ENCODE data around the gene MUC21. TPM values are rescaled to one million over a fixed set of nuclear protein-coding genes. Genes with fewer than 3 reads are reported as not detected.

MUC21 gene
- total and polyA plus RNA-seq, 9 of the 15 experiments (the other 6 are each of a cell fraction or from before 2014, with no cell fraction given) = not detected

DNA sequence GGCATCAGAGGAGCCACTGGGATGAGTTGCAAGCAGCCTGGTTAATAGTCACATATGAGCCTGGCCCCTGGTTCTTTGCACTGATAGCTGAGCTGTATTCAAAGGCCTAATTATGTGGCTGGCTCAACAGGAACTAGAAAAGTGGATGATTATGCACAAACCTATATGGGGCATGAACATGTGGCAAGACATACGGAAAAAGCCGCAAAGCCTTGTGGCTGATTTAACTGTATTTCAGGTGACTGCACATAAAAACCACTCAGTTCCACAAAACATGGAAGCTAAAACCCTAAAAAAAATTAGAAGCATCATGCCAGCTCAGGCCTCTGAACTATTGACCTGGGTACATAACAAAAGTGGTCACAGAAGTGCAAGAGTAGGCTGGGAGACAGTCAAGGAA is 13.8 kb downstream of the MUC21 start:
- Histone ChIP-seq H3K36me3 (ENCODE audit: control insufficient read depth, insufficient read depth, low read length) (no peaks in the 10 kb centered on the region), H3K9ac (ENCODE audit: insufficient read depth in 1 of 2, low read depth in 2 of 2, low read length in 2 of 2) (no peak overlapping the region), H3K4me1 (replicated peaks in 1 of 2; ENCODE audit: control insufficient read depth in 2 of 2, insufficient read depth in 2 of 2, low read length in 2 of 2) (peaks cover 0 to 3% of the 10 kb centered on the region in 2 experiments; a peak in 1 of 5 replicates), H3K9me3 (replicated peaks; ENCODE audit: control insufficient read depth, insufficient read depth, low read depth, low read length) (no peaks in the 10 kb centered on the region), H3K9me1 (ENCODE audit: control insufficient read depth, insufficient read depth, low read length) (no peaks in the 10 kb centered on the region), H3K27me3 (ENCODE audit: control insufficient read depth in 2 of 2, insufficient read depth in 2 of 2, low read length in 2 of 2) (peaks cover 16 to 18% of the 10 kb centered on the region in 2 experiments; a peak in 4 of 5 replicates), H4K20me1 (replicated peaks; ENCODE audit: control insufficient read depth, insufficient read depth, low read length) (no peaks in the 10 kb centered on the region), H3K79me2 (ENCODE audit: control insufficient read depth, insufficient read depth, low read length) (no peaks in the 10 kb centered on the region), H3K27ac (ENCODE audit: extremely low read depth, low read depth, low read length) (no peak overlapping the region), H2AFZ (ENCODE audit: low read depth, low read length) (no peak overlapping the region), H3K4me3 (no peak overlapping the region), H3K4me2 (ENCODE audit: insufficient read depth, low read length) (no peak overlapping the region)
- DNase-seq (ENCODE audit: extremely low read depth in 1 of 4, low spot score in 3 of 4) (no peak), ATAC-seq (no peak), FAIRE-seq (no peak)
- BruUV-seq (replicated peaks) = no TSS peak
- ChIA-PET POLR2A (no interaction called here), CTCF (ENCODE audit: low intra/inter-chr PET ratio) (no interaction called here)
- intact Hi-C loops (cut with micrococcal nuclease) (no loop called here), in situ Hi-C loops (cut with MboI) (no loop called here)
- no peak for TF ChIP-seq MECOM (CRISPR knock-in tag; IDR thresholded peaks at IDR 0.05)
- no peak for TF ChIP-seq TCF7L2 (IDR thresholded peaks at IDR 0.05; ENCODE audit: low read depth, low read length)
- TF ChIP-seq, protein P1, sequence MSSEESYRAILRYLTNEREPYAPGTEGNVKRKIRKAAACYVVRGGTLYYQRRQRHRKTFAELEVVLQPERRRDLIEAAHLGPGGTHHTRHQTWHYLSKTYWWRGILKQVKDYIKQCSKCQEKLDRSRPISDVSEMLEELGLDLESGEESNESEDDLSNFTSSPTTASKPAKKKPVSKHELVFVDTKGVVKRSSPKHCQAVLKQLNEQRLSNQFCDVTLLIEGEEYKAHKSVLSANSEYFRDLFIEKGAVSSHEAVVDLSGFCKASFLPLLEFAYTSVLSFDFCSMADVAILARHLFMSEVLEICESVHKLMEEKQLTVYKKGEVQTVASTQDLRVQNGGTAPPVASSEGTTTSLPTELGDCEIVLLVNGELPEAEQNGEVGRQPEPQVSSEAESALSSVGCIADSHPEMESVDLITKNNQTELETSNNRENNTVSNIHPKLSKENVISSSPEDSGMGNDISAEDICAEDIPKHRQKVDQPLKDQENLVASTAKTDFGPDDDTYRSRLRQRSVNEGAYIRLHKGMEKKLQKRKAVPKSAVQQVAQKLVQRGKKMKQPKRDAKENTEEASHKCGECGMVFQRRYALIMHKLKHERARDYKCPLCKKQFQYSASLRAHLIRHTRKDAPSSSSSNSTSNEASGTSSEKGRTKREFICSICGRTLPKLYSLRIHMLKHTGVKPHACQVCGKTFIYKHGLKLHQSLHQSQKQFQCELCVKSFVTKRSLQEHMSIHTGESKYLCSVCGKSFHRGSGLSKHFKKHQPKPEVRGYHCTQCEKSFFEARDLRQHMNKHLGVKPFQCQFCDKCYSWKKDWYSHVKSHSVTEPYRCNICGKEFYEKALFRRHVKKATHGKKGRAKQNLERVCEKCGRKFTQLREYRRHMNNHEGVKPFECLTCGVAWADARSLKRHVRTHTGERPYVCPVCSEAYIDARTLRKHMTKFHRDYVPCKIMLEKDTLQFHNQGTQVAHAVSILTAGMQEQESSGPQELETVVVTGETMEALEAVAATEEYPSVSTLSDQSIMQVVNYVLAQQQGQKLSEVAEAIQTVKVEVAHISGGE (CRISPR knock-in tag; IDR thresholded peaks at IDR 0.05) = 0 out of 6 replicates have a peak, but pooled peaks of 1 of the 3 experiments have one; percentile 16
- TF ChIP-seq GATAD2B (IDR thresholded peaks at IDR 0.05; ENCODE audit: borderline replicate concordance) = no peak
- TF ChIP-seq, protein P2, sequence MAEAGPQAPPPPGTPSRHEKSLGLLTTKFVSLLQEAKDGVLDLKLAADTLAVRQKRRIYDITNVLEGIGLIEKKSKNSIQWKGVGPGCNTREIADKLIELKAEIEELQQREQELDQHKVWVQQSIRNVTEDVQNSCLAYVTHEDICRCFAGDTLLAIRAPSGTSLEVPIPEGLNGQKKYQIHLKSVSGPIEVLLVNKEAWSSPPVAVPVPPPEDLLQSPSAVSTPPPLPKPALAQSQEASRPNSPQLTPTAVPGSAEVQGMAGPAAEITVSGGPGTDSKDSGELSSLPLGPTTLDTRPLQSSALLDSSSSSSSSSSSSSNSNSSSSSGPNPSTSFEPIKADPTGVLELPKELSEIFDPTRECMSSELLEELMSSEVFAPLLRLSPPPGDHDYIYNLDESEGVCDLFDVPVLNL (CRISPR knock-in tag; IDR thresholded peaks at IDR 0.05; ENCODE audit: low read depth) = no peak
- TF ChIP-seq, protein P3, sequence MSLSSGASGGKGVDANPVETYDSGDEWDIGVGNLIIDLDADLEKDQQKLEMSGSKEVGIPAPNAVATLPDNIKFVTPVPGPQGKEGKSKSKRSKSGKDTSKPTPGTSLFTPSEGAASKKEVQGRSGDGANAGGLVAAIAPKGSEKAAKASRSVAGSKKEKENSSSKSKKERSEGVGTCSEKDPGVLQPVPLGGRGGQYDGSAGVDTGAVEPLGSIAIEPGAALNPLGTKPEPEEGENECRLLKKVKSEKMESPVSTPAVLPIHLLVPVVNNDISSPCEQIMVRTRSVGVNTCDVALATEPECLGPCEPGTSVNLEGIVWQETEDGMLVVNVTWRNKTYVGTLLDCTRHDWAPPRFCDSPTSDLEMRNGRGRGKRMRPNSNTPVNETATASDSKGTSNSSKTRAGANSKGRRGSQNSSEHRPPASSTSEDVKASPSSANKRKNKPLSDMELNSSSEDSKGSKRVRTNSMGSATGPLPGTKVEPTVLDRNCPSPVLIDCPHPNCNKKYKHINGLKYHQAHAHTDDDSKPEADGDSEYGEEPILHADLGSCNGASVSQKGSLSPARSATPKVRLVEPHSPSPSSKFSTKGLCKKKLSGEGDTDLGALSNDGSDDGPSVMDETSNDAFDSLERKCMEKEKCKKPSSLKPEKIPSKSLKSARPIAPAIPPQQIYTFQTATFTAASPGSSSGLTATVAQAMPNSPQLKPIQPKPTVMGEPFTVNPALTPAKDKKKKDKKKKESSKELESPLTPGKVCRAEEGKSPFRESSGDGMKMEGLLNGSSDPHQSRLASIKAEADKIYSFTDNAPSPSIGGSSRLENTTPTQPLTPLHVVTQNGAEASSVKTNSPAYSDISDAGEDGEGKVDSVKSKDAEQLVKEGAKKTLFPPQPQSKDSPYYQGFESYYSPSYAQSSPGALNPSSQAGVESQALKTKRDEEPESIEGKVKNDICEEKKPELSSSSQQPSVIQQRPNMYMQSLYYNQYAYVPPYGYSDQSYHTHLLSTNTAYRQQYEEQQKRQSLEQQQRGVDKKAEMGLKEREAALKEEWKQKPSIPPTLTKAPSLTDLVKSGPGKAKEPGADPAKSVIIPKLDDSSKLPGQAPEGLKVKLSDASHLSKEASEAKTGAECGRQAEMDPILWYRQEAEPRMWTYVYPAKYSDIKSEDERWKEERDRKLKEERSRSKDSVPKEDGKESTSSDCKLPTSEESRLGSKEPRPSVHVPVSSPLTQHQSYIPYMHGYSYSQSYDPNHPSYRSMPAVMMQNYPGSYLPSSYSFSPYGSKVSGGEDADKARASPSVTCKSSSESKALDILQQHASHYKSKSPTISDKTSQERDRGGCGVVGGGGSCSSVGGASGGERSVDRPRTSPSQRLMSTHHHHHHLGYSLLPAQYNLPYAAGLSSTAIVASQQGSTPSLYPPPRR (CRISPR knock-in tag; IDR thresholded peaks at IDR 0.05; ENCODE audit: borderline replicate concordance) = no peak
- no peak for TF ChIP-seq MYNN (IDR thresholded peaks at IDR 0.05)
- TF ChIP-seq MYNN (CRISPR knock-in tag; IDR thresholded peaks at IDR 0.05) = 0 out of 2 replicates have a peak, but pooled peaks have one; percentile 17
- 85% methylated on average over 2 of the region's 2 CpGs for WGBS (ENCODE audit: insufficient coverage, low coverage, missing lambda C conversion rate)
